ENCODE measurements around the gene BCL11B. TPM values are rescaled to one million over a fixed set of nuclear protein-coding genes. Genes with fewer than 3 reads are reported as not detected.
A peak's percentile ranks its signal among the peaks of the same experiment; 100 is the strongest.

Gene BCL11B
- total and polyA plus RNA-seq, 12 donors: 0.03 to 1.9 (median 0.11) TPM; not detected in 2

DNA sequence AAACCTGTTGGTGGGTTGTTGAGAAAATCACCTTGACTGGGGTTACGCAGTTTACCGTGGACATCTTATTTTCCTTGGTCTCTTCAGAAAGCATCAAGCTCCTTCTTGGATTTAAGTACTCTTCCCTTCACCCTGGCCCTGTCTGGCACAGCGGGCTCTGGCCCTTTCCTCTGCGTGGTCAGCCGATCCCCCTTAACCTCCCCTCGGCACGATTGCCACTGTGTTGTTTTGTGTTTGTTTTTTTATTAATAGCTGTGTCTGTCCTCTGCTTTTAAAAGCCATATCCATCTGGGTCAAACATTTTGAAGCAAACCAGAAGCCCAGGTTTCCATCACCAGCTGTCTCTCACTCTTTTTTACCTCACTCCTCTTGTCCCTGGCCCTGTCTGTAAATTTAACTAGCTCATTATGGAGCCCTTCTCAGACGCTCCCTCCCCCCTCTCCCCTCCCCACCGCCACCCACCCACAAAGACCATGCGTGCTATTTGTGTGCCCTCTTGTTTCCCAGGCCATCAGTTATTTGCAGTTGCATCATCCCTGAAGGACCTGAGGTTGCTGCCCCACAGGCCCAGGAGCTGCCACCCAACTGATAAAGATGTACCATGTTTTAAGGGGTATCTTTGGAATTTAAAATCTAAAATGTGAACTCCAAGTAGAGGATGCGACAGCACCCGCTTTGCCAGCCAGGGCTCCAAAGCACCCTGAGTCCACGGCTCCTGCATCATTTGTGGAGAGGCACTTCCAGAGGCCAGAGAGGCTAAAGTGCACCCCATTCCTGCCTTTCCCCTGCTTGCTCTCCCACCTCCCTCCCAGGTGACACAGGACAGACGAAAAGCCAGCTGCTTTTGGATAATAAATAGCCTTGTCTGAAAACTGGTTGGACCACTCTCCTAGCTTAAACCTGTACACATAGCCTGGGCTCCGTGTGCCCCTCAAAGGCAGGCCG, 3.9 kb downstream of the BCL11B start:
- DNase-seq (no peak), ATAC-seq (no peak)
- Histone ChIP-seq H3K27me3 (peaks cover 29 to 100% (median 97%) of the 10 kb centered on the region in 7 donors), H3K36me3 (no peaks in the 10 kb centered on the region), H3K9me3 (no peaks in the 10 kb centered on the region), H3K27ac (peak overlapping the region in 1 of 10 donors; percentile 84), H3K4me3 (peak overlapping the region in 1 of 10 donors; percentile 55), H3K4me1 (peaks cover 0 to 38% (median 31%) of the 10 kb centered on the region in 9 donors)
- 26 to 30% methylated on average over 16 of the region's 16 CpGs for WGBS, 2 donors
- TF ChIP-seq, protein P1, sequence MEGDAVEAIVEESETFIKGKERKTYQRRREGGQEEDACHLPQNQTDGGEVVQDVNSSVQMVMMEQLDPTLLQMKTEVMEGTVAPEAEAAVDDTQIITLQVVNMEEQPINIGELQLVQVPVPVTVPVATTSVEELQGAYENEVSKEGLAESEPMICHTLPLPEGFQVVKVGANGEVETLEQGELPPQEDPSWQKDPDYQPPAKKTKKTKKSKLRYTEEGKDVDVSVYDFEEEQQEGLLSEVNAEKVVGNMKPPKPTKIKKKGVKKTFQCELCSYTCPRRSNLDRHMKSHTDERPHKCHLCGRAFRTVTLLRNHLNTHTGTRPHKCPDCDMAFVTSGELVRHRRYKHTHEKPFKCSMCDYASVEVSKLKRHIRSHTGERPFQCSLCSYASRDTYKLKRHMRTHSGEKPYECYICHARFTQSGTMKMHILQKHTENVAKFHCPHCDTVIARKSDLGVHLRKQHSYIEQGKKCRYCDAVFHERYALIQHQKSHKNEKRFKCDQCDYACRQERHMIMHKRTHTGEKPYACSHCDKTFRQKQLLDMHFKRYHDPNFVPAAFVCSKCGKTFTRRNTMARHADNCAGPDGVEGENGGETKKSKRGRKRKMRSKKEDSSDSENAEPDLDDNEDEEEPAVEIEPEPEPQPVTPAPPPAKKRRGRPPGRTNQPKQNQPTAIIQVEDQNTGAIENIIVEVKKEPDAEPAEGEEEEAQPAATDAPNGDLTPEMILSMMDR (IDR thresholded peaks at IDR 0.05): no peak
- intact Hi-C loops (cut with DNase I): loop anchor here in 1 of 10 donors (10.0 kb wide), 1 partner anchor 1133 kb away; no protein-coding TSS in a partner anchor

DNA sequence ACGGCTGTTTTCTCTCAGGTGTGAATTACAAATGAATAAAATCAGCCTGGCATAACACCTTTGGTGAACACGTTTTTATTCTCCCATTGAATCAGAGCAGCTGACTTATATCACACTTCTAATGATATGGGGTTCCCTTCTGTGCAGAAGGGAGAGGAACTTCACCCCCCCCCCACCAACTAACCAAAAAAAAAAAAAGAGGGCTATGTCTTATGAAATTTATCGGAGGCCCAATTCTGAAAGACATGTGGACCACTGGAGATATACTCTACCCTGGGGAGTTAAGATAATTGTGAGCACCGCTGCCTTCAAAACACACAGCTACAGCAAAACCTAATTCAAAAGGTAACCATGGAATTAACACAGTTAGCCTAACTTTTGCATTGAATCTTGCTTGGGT, 4.6 kb downstream of the BCL11B start:
- DNase-seq (no peak), ATAC-seq (no peak)
- Histone ChIP-seq H3K36me3 (no peaks in the 10 kb centered on the region), H3K27me3 (peaks cover 28 to 100% (median 97%) of the 10 kb centered on the region in 7 donors), H3K4me1 (peaks cover 0 to 31% (median 23%) of the 10 kb centered on the region in 9 donors), H3K27ac (peak overlapping the region in 1 of 10 donors; percentile 84), H3K9me3 (no peaks in the 10 kb centered on the region), H3K4me3 (peak overlapping the region in 1 of 10 donors; percentile 55)
- intact Hi-C loops (cut with DNase I): loop anchor here in 1 of 10 donors (10.0 kb wide), 1 partner anchor 1133 kb away; no protein-coding TSS in a partner anchor
- 38 to 48% methylated on average over 4 of the region's 4 CpGs for WGBS, 2 donors
- TF ChIP-seq, protein P1 (IDR thresholded peaks at IDR 0.05): no peak

DNA sequence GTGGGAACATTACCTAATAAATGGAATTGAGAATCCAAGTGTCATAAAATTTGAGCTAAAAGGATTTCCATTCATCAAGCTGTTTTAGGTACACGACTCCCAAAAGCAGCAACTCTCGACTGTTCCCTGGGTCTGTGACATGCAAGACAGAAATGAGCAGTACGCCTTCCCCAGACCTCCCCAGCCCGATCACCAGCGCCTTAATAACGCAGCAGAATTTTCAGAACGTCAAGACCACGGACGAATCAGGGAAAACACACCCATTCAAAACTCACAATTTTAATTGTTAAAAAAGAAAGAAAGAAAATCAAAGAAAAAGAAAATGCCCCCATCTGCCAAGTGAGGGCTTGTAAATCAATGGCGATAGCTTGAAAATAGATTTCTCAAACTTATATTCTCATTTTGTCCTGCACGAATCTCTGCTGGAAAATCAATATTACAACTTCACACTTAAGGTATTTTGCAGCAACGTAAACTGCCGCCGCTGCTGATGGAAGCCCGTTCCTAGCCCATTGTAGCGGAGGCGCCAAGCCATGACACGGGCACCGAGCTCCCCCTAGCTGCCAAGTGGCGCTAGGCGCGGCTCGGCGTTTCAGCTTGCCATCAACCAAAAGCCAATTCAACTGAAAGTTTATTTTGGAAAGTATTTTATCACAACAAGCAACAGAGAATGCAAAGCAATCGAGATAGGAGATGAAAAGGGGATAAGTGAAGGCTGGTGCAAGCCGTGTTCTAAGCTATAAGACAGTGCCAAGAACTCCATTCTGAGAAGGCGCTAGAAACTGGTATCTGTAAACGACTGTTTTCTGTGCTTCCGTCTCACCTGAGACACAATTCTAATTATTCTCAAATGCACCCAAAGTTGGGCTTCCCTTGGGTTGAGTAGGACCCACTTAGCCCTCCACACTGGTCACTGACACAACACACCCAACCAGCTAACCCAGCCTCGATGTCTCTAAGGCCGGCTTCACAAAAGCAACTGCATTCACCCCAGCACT, 5.5 kb downstream of the BCL11B start:
- intact Hi-C loops (cut with DNase I): loop anchor here in 1 of 10 donors (10.0 kb wide), 1 partner anchor 1132 kb away; no protein-coding TSS in a partner anchor
- H3K9me3 ChIP-seq: no peaks in the 10 kb centered on the region
- DNase-seq (peak; percentile 54 to 76), ATAC-seq (peak in 7 of 8 donors; percentile 62 to 88 (median 80))
- H3K4me1 ChIP-seq: peaks cover 0 to 22% (median 17%) of the 10 kb centered on the region in 9 donors
- peak overlapping the region in 1 of 10 donors; percentile 81 for H3K27ac ChIP-seq
- peak overlapping the region in 1 of 10 donors; percentile 13 for H3K4me3 ChIP-seq
- TF ChIP-seq, protein P1 (IDR thresholded peaks at IDR 0.05): peak; percentile 95 to 99 (median 98)
- 17 to 18% methylated on average over 31 of the region's 31 CpGs for WGBS, 2 donors
- H3K27me3 ChIP-seq: peaks cover 23 to 100% (median 97%) of the 10 kb centered on the region in 7 donors
- H3K36me3 ChIP-seq: no peaks in the 10 kb centered on the region

Measured in heart right ventricle (tissue), 16 donors.